ENCODE results near the gene DNMT3L. TPM values are rescaled to one million over a fixed set of nuclear protein-coding genes. Genes with fewer than 3 reads are reported as not detected.

Gene DNMT3L
- total RNA-seq (not detected), polyA plus RNA-seq (not detected)
- long read RNA-seq, donor 1 = 0 reads
- long read RNA-seq, donor 2 = 0 reads
- long read RNA-seq, donor 3 = 0 reads
- long read RNA-seq, donor 4 = 0 reads
- long read RNA-seq, donor 5 = 0 reads
- long read RNA-seq, donor 6 = 0 reads
- long read RNA-seq, donor 7 = 0 reads
- long read RNA-seq, donor 8 = 0 reads
- long read RNA-seq, donor 9 = 0 reads
- long read RNA-seq, donor 10 = 0 reads

DNA sequence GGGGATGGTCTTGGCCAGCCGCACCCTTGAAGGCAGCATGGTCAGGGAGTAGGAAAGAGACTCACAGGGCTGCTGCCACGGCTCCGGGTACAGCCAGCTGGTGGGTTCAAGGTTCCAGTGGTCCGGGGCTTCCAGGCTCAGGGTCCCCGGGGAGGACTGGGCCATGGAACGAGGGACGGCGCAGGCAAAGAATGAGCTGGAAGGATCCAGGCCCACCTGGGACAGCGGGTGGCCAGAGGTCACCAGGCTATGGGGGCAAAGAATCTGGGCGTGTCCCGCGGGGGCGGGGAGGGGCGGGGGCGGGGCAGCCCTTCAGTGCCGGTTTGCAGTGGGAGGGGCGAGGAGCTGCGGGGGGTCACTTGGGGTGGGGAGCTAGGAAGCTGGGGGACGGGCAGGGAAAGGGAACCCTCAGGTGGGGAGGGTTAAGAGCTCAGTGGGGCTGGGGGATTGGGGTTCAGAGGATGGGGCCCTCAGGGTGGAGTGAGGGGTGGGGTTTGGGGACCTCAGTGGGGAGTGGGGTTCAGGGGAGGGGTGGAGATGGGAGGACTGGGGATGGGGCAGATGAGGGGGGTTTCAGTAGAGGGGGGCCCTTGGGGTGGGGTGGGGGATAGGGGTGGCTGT is at the start of gene DNMT3L:
DNMT3L (minus strand) TSS at position 223 of the 621 bp plus-strand sequence. CDS start 638 bp downstream, outside the sequence.
- Histone ChIP-seq H3K27me3 (peaks cover 0 to 17% (median 0%) of the 10 kb centered on the region in 3 donors), H3K4me3 (no peak within 1 kb of the TSS), H3K9me3 (peaks cover 0 to 7% (median 1%) of the 10 kb centered on the region in 4 donors), H3K36me3 (no peaks in the 10 kb centered on the region), H3K27ac (no peak within 1 kb of the TSS), H3K4me1 (no peaks in the 10 kb centered on the region)
- intact Hi-C loops (cut with DNase I; ENCODE audit: low total_unique reads) = no loop called here
- no peak for TF ChIP-seq POLR2AphosphoS5 (IDR thresholded peaks at IDR 0.05)
- TF ChIP-seq EP300 (IDR thresholded peaks at IDR 0.05) = no peak
- no peak for TF ChIP-seq POLR2A (IDR thresholded peaks at IDR 0.05)
- TF ChIP-seq, protein P1, sequence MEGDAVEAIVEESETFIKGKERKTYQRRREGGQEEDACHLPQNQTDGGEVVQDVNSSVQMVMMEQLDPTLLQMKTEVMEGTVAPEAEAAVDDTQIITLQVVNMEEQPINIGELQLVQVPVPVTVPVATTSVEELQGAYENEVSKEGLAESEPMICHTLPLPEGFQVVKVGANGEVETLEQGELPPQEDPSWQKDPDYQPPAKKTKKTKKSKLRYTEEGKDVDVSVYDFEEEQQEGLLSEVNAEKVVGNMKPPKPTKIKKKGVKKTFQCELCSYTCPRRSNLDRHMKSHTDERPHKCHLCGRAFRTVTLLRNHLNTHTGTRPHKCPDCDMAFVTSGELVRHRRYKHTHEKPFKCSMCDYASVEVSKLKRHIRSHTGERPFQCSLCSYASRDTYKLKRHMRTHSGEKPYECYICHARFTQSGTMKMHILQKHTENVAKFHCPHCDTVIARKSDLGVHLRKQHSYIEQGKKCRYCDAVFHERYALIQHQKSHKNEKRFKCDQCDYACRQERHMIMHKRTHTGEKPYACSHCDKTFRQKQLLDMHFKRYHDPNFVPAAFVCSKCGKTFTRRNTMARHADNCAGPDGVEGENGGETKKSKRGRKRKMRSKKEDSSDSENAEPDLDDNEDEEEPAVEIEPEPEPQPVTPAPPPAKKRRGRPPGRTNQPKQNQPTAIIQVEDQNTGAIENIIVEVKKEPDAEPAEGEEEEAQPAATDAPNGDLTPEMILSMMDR (IDR thresholded peaks at IDR 0.05) = no peak
- WGBS, 5 donors = 57 to 69% (median 63%) methylated on average over 13 to 19 of the region's 19 CpGs
- peak in 1 of 2 donors; percentile 1 for DNase-seq

GRCh38 chr21:44310628-44311507 is 49.2 kb upstream of the DNMT3L start:
- Histone ChIP-seq H3K9me3 (no peaks in the 10 kb centered on the region), H3K36me3 (peaks cover 46 to 100% (median 93%) of the 10 kb centered on the region in 4 donors), H3K27me3 (no peaks in the 10 kb centered on the region), H3K4me3 (no peak overlapping the region), H3K27ac (no peak overlapping the region), H3K4me1 (peaks cover 0 to 17% (median 12%) of the 10 kb centered on the region in 4 donors)
- WGBS, 5 donors = 87 to 92% (median 91%) methylated on average over 20 to 28 of the region's 28 CpGs
- intact Hi-C loops (cut with DNase I; ENCODE audit: low total_unique reads) = no loop called here
- DNase-seq = no peak
- no peak for TF ChIP-seq EP300 (IDR thresholded peaks at IDR 0.05)
- no peak for TF ChIP-seq POLR2A (IDR thresholded peaks at IDR 0.05)

DNA sequence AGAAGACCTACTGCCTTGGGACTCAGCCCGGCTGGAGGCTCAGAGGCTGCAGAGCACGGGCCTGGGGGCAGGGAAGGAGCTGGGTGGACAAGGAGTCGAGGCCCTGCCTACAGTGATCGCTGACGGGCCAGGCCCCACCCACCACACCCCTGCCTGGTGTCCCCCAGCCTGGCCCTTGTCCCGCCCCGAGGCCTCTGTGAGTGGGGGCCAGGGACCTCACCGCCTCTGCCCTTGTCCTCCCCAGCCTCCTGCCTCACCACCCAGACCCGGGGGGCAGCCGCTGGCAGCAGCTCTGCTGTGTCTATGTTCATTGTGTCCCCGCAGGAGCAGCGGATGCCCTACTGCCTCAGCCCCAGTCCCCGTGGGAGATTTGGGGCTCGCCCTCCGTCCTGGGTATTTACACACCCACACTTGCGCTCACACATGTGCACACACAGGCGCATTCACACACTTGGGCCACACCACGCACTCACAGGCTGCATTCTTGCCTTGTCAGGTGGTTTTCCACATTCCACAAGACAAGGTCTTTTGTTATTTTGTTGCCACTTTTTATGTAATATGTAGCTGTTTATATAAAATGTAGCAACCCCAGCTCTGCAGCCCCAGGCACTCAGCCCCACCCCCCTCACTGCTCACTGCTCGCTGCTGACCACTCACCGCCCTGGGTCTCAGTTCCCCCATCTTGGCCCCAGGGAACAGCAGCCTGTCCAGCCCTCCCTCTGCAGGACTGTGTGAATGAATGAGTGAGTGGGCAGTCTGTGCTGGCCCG is 45.4 kb upstream of the DNMT3L start:
- no peak overlapping the region for H3K4me3 ChIP-seq
- peak in 1 of 2 donors; percentile 55 for DNase-seq
- intact Hi-C loops (cut with DNase I; ENCODE audit: low total_unique reads) = no loop called here
- peaks cover 19 to 67% (median 56%) of the 10 kb centered on the region in 4 donors for H3K36me3 ChIP-seq
- no peak overlapping the region for H3K27ac ChIP-seq
- peaks cover 29 to 54% (median 49%) of the 10 kb centered on the region in 4 donors for H3K4me1 ChIP-seq
- no peaks in the 10 kb centered on the region for H3K27me3 ChIP-seq
- no peaks in the 10 kb centered on the region for H3K9me3 ChIP-seq
- 78 to 83% (median 81%) methylated on average over 10 to 21 of the region's 21 CpGs for WGBS, 5 donors
- TF ChIP-seq, protein P1 (IDR thresholded peaks at IDR 0.05) = no peak
- TF ChIP-seq EP300 (IDR thresholded peaks at IDR 0.05) = no peak
- no peak for TF ChIP-seq POLR2A (IDR thresholded peaks at IDR 0.05)
- no peak for TF ChIP-seq POLR2AphosphoS5 (IDR thresholded peaks at IDR 0.05)

DNA sequence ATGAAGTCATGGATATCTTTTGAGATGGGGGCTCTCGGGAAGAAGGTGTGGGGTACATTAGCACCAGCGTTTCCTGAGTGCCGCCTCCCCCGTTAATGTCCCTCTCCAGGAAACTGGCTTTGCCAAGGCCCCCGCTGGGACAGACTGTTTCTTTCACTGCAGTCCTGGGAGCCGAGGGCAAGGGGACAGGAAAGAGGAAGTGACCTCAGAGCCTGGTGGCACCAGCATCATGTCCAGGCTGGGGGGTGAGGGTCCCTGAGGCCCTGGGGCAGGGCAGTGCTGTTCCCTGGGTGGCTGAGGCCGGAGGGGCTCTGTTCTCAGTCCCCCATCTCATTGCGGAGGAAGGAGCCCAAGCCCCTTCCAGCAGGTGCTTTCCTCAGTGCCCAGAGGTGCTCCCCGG is 44.0 kb upstream of the DNMT3L start:
- intact Hi-C loops (cut with DNase I; ENCODE audit: low total_unique reads) = no loop called here
- Histone ChIP-seq H3K9me3 (no peaks in the 10 kb centered on the region), H3K27ac (peak overlapping the region in 2 of 5 donors; percentile 37 to 95), H3K4me1 (peaks cover 44 to 68% (median 63%) of the 10 kb centered on the region in 4 donors), H3K27me3 (no peaks in the 10 kb centered on the region), H3K36me3 (peaks cover 6 to 53% (median 42%) of the 10 kb centered on the region in 4 donors), H3K4me3 (no peak overlapping the region)
- no peak for DNase-seq
- WGBS, 5 donors = 75 to 87% (median 81%) methylated on average over 9 of the region's 9 CpGs
- no peak for TF ChIP-seq POLR2AphosphoS5 (IDR thresholded peaks at IDR 0.05)
- TF ChIP-seq EP300 (IDR thresholded peaks at IDR 0.05) = no peak
- TF ChIP-seq POLR2A (IDR thresholded peaks at IDR 0.05) = no peak

All from stomach (tissue), 19 donors.